ENCODE data around the gene SNX11. TPM values are rescaled to one million over a fixed set of nuclear protein-coding genes. Genes with fewer than 3 reads are reported as not detected.

SNX11 gene, protein sequence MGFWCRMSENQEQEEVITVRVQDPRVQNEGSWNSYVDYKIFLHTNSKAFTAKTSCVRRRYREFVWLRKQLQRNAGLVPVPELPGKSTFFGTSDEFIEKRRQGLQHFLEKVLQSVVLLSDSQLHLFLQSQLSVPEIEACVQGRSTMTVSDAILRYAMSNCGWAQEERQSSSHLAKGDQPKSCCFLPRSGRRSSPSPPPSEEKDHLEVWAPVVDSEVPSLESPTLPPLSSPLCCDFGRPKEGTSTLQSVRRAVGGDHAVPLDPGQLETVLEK
- 11.0 and 11.6 TPM in 2 replicates for total RNA-seq
- 19.2 and 19.3 TPM in 2 replicates for polyA plus RNA-seq

GRCh38 chr17:48107137-48108055 is at the start of gene SNX11:
TSS of gene SNX11 (plus strand) at chr17:48107766. CDS start at chr17:48112044, 4,278 bp downstream.
- no peaks in the 10 kb centered on the region for H3K9me3 ChIP-seq (ENCODE audit: low read depth)
- TF ChIP-seq CTCF (IDR thresholded peaks at IDR 0.05; ENCODE audit: low read depth, low read length): no peak

GRCh38 chr17:48058393-48059124 is 49.0 kb upstream of the SNX11 start:
- H3K4me1 ChIP-seq (ENCODE audit: low read depth): peaks cover 13% of the 10 kb centered on the region
- H3K4me3 ChIP-seq: no peak overlapping the region
- no peak for TF ChIP-seq CTCF (IDR thresholded peaks at IDR 0.05; ENCODE audit: low read depth, low read length)
- no peak for DNase-seq (ENCODE audit: low read depth in 1 of 2, low spot score in 1 of 2)
- H3K27me3 ChIP-seq: no peaks in the 10 kb centered on the region
- peaks cover 61% of the 10 kb centered on the region for H3K36me3 ChIP-seq
- no peak overlapping the region for H3K27ac ChIP-seq
- no peaks in the 10 kb centered on the region for H3K9me3 ChIP-seq (ENCODE audit: low read depth)

More at GRCh38 chr17:48107137-48108055, at the start of gene SNX11:
- Histone ChIP-seq H3K4me1 (ENCODE audit: low read depth) (peaks cover 5% of the 10 kb centered on the region), H3K27me3 (no peaks in the 10 kb centered on the region), H3K4me3 (peak within 1 kb of the TSS; percentile 60), H3K27ac (peak within 1 kb of the TSS; percentile 78), H3K36me3 (no peaks in the 10 kb centered on the region)
- peak; percentile 85 to 95 for DNase-seq (ENCODE audit: low read depth in 1 of 2, low spot score in 1 of 2)

DNA sequence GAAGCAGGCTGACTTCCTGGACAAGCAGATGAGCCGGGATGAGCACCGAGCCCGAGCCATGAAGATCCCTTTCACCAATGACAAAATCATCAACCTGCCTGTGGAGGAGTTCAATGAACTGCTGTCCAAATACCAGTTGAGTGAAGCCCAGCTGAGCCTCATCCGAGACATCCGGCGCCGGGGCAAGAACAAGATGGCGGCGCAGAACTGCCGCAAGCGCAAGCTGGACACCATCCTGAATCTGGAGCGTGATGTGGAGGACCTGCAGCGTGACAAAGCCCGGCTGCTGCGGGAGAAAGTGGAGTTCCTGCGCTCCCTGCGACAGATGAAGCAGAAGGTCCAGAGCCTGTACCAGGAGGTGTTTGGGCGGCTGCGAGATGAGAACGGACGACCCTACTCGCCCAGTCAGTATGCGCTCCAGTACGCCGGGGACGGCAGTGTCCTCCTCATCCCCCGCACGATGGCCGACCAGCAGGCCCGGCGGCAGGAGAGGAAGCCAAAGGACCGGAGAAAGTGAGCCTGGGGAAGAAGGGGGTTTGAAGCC is 48.4 kb upstream of the SNX11 start:
- Histone ChIP-seq H3K4me1 (ENCODE audit: low read depth) (peaks cover 7% of the 10 kb centered on the region), H3K36me3 (peaks cover 63% of the 10 kb centered on the region), H3K27me3 (no peaks in the 10 kb centered on the region), H3K4me3 (no peak overlapping the region), H3K9me3 (ENCODE audit: low read depth) (no peaks in the 10 kb centered on the region), H3K27ac (no peak overlapping the region)
- no peak for TF ChIP-seq CTCF (IDR thresholded peaks at IDR 0.05; ENCODE audit: low read depth, low read length)
- DNase-seq (ENCODE audit: low read depth in 1 of 2, low spot score in 1 of 2): no peak

DNA sequence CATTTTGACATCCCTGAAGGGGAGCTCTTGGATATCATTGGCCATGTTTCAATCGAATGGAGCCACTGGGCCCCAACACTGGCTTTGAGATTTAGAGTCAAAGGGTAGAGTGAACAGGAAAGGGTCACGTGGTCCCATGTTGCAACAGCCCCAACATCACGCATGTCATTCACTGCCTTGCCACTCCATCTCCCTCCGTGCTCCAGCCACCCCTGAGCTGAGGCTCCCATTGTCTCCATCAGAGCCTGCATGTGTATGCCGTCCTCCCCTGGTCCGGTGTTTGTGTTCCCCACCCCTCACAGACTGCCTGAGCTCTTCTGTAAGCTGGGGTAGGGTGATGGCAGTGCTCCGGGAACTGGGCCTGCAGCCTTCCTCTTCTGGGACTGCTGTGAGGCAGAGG is 47.3 kb upstream of the SNX11 start:
- Histone ChIP-seq H3K27ac (no peak overlapping the region), H3K9me3 (ENCODE audit: low read depth) (no peaks in the 10 kb centered on the region), H3K27me3 (no peaks in the 10 kb centered on the region), H3K4me1 (ENCODE audit: low read depth) (no peaks in the 10 kb centered on the region), H3K4me3 (no peak overlapping the region), H3K36me3 (peaks cover 63% of the 10 kb centered on the region)
- TF ChIP-seq CTCF (IDR thresholded peaks at IDR 0.05; ENCODE audit: low read depth, low read length): no peak
- no peak for DNase-seq (ENCODE audit: low read depth in 1 of 2, low spot score in 1 of 2)

DNA sequence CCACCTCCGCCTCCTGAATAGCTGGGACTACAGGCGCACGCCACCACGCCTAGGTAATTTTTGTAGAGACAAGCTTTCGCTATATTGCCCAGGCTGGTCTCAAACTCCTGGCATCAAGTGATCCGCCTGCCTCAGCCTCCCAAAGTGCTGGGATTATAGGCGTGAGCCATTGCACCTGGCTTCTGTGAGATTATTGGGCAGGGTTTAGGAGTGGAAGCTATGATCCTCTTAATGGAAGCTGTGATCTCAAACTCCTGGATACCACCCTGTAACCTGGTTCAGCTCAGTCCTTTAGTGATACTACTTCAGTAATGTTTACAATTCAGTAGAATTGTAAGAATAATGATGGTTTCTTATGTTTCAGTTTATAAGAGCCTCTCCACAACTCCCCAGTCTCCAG is 45.3 kb upstream of the SNX11 start:
- H3K4me1 ChIP-seq (ENCODE audit: low read depth): no peaks in the 10 kb centered on the region
- no peak for DNase-seq (ENCODE audit: low read depth in 1 of 2, low spot score in 1 of 2)
- H3K27ac ChIP-seq: no peak overlapping the region
- no peaks in the 10 kb centered on the region for H3K9me3 ChIP-seq (ENCODE audit: low read depth)
- H3K36me3 ChIP-seq: peaks cover 63% of the 10 kb centered on the region
- no peaks in the 10 kb centered on the region for H3K27me3 ChIP-seq
- no peak overlapping the region for H3K4me3 ChIP-seq
- TF ChIP-seq CTCF (IDR thresholded peaks at IDR 0.05; ENCODE audit: low read depth, low read length): no peak
